GM21723 (cell line): ENCODE measurements around the gene ABCC8.
A peak's percentile ranks its signal among the peaks of the same experiment; 100 is the strongest.

Source experiments
- ATAC-seq: cut with Tn5 transposase; IDR thresholded peaks from one replicate; pipeline ENCODE4 v1.9.1; 2021; ENCODE audit warnings: mild to moderate bottlenecking, moderate library complexity; ENCODE audit not compliant: unreplicated experiment

The ABCC8 gene

GRCh38 chr11:17389957-17390649 is 86.5 kb downstream of the ABCC8 start:
- no peak for ATAC-seq

GRCh38 chr11:17389211-17389956 is 87.3 kb downstream of the ABCC8 start:
- peak; percentile 74 for ATAC-seq

GRCh38 chr11:17388609-17389210 is 87.9 kb downstream of the ABCC8 start, which contains the start of gene KCNJ11:
Gene KCNJ11, minus strand, starts transcription at chr11:17388659. Its CDS starts 568 bp downstream, at chr11:17388091.
- ATAC-seq = peak; percentile 53

GRCh38 chr11:17387811-17388210 is 88.8 kb downstream of the ABCC8 start:
- ATAC-seq = no peak

GRCh38 chr11:17387254-17387653 is 89.4 kb downstream of the ABCC8 start:
- ATAC-seq = no peak

- peak; percentile 60 for ATAC-seq
Measured at GRCh38 chr11:17386331-17387084, 90.1 kb downstream of the ABCC8 start.

- ATAC-seq = no peak
Measured at GRCh38 chr11:17385926-17386325, 90.7 kb downstream of the ABCC8 start.

- ATAC-seq = no peak
Measured at GRCh38 chr11:17385492-17385891, 91.2 kb downstream of the ABCC8 start.

- ATAC-seq = peak; percentile 59
Measured at GRCh38 chr11:17384002-17384511, 92.6 kb downstream of the ABCC8 start.

- no peak for ATAC-seq
Measured at GRCh38 chr11:17383461-17383860, 93.2 kb downstream of the ABCC8 start.

GRCh38 chr11:17382046-17382728 is 94.5 kb downstream of the ABCC8 start:
- ATAC-seq = no peak

- ATAC-seq = no peak
Measured at GRCh38 chr11:17381156-17381555, 95.5 kb downstream of the ABCC8 start.

- no peak for ATAC-seq
Measured at GRCh38 chr11:17379383-17380180, 97.1 kb downstream of the ABCC8 start.

- no peak for ATAC-seq
Measured at GRCh38 chr11:17378655-17379054, 98.0 kb downstream of the ABCC8 start.

GRCh38 chr11:17376493-17376892 is 100.2 kb downstream of the ABCC8 start:
- ATAC-seq = no peak

- ATAC-seq = no peak
Measured at GRCh38 chr11:17375547-17375946, 101.1 kb downstream of the ABCC8 start.

- no peak for ATAC-seq
Measured at GRCh38 chr11:17371614-17372013, 105.0 kb downstream of the ABCC8 start.

GRCh38 chr11:17369684-17370243 is 106.9 kb downstream of the ABCC8 start:
- no peak for ATAC-seq

- ATAC-seq = no peak
Measured at GRCh38 chr11:17369094-17369493, 107.6 kb downstream of the ABCC8 start.
